ENCODE data around the gene TRMT1. TPM values are rescaled to one million over a fixed set of nuclear protein-coding genes. Genes with fewer than 3 reads are reported as not detected.

TRMT1 gene
- total and polyA plus RNA-seq, 2 experiments from 2014 or later = 88.6 to 90.1 TPM

DNA sequence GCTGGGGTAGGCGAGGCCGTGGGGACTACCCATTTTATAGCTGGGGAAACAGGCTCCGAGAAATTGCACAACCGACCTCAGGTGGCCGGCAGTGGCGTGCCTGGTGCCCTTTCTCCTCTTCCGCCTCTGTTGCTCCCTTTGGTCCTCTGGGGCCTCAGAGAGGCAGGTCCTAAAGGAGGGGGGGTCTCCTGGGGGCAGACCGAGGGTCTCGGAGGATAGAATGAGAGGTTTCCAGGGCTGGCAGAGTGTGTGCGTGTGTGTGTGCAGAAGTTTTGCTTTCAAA lies 22.3 kb upstream of the TRMT1 start:
- H3K36me3 Mint-ChIP-seq (ENCODE audit: low read depth) = peaks cover 57% of the 10 kb centered on the region
- Histone ChIP-seq H3K4me3 (no peak overlapping the region), H3K4me1 (ENCODE audit: insufficient read depth) (no peaks in the 10 kb centered on the region), H2AFZ (no peak overlapping the region), H3K27ac (ENCODE audit: low read depth) (no peak overlapping the region), H3K27me3 (ENCODE audit: insufficient read depth) (no peaks in the 10 kb centered on the region), H3K4me2 (no peak overlapping the region), H4K20me1 (replicated peaks; ENCODE audit: insufficient read depth) (peaks cover 20% of the 10 kb centered on the region), H3F3A (replicated peaks; ENCODE audit: low read depth) (0 out of 2 replicates have a peak, but pooled peaks cover 7% of the 10 kb centered on the region), H3K9me2 (ENCODE audit: insufficient read depth) (no peaks in the 10 kb centered on the region), H3K36me3 (ENCODE audit: insufficient read depth) (peaks cover 5% of the 10 kb centered on the region; the same call in 1 of the 2 replicates), H3K79me2 (replicated peaks; ENCODE audit: insufficient read depth) (peaks cover 10% of the 10 kb centered on the region)
- ATAC-seq (no peak), DNase-seq (ENCODE audit: low spot score) (no peak)
- H3K4me1 Mint-ChIP-seq = peaks cover 16% of the 10 kb centered on the region
- no peaks in the 10 kb centered on the region for H3K9me3 Mint-ChIP-seq
- no peak overlapping the region for H3K4me3 Mint-ChIP-seq
- H3K27ac Mint-ChIP-seq = peak overlapping the region; percentile 65; the same call in 1 of the 2 replicates
- TF ChIP-seq, protein P1, sequence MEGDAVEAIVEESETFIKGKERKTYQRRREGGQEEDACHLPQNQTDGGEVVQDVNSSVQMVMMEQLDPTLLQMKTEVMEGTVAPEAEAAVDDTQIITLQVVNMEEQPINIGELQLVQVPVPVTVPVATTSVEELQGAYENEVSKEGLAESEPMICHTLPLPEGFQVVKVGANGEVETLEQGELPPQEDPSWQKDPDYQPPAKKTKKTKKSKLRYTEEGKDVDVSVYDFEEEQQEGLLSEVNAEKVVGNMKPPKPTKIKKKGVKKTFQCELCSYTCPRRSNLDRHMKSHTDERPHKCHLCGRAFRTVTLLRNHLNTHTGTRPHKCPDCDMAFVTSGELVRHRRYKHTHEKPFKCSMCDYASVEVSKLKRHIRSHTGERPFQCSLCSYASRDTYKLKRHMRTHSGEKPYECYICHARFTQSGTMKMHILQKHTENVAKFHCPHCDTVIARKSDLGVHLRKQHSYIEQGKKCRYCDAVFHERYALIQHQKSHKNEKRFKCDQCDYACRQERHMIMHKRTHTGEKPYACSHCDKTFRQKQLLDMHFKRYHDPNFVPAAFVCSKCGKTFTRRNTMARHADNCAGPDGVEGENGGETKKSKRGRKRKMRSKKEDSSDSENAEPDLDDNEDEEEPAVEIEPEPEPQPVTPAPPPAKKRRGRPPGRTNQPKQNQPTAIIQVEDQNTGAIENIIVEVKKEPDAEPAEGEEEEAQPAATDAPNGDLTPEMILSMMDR (conservative IDR thresholded peaks at IDR 0.05; ENCODE audit: low read depth in 2 of 2) = no peak
- TF ChIP-seq JUNB (IDR thresholded peaks at IDR 0.05; ENCODE audit: unreplicated experiment) (no peak), EZH2 (IDR thresholded peaks at IDR 0.05; ENCODE audit: low read depth, unreplicated experiment) (no peak), CREB1 (CRISPR knock-in tag; IDR thresholded peaks at IDR 0.05; ENCODE audit: low read depth) (no peak), ZNF331 (CRISPR knock-in tag; IDR thresholded peaks at IDR 0.05; ENCODE audit: low read depth) (no peak), ZNF114 (CRISPR knock-in tag; IDR thresholded peaks at IDR 0.05) (no peak), NANOG (IDR thresholded peaks at IDR 0.05; ENCODE audit: borderline replicate concordance) (no peak)
- TF ChIP-seq, protein P2, sequence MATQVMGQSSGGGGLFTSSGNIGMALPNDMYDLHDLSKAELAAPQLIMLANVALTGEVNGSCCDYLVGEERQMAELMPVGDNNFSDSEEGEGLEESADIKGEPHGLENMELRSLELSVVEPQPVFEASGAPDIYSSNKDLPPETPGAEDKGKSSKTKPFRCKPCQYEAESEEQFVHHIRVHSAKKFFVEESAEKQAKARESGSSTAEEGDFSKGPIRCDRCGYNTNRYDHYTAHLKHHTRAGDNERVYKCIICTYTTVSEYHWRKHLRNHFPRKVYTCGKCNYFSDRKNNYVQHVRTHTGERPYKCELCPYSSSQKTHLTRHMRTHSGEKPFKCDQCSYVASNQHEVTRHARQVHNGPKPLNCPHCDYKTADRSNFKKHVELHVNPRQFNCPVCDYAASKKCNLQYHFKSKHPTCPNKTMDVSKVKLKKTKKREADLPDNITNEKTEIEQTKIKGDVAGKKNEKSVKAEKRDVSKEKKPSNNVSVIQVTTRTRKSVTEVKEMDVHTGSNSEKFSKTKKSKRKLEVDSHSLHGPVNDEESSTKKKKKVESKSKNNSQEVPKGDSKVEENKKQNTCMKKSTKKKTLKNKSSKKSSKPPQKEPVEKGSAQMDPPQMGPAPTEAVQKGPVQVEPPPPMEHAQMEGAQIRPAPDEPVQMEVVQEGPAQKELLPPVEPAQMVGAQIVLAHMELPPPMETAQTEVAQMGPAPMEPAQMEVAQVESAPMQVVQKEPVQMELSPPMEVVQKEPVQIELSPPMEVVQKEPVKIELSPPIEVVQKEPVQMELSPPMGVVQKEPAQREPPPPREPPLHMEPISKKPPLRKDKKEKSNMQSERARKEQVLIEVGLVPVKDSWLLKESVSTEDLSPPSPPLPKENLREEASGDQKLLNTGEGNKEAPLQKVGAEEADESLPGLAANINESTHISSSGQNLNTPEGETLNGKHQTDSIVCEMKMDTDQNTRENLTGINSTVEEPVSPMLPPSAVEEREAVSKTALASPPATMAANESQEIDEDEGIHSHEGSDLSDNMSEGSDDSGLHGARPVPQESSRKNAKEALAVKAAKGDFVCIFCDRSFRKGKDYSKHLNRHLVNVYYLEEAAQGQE (IDR thresholded peaks at IDR 0.05; ENCODE audit: unreplicated experiment) = no peak
- TF ChIP-seq, protein P3, sequence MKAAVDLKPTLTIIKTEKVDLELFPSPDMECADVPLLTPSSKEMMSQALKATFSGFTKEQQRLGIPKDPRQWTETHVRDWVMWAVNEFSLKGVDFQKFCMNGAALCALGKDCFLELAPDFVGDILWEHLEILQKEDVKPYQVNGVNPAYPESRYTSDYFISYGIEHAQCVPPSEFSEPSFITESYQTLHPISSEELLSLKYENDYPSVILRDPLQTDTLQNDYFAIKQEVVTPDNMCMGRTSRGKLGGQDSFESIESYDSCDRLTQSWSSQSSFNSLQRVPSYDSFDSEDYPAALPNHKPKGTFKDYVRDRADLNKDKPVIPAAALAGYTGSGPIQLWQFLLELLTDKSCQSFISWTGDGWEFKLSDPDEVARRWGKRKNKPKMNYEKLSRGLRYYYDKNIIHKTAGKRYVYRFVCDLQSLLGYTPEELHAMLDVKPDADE (IDR thresholded peaks at IDR 0.05) = no peak
- peaks cover 19% of the 10 kb centered on the region for H3K27me3 Mint-ChIP-seq (ENCODE audit: insufficient read depth, low read depth, poor library complexity)

All from GM23338 (cell line).